H54 (cell line): ENCODE data around the gene IRGC.

Source experiments
- DNase-seq: peaks from one replicate; pipeline ENCODE4 v3.0.0; 2011; ENCODE audit warnings: low spot score, mixed read lengths; ENCODE audit not compliant: insufficient read length
- FAIRE-seq: peaks from 3 replicates; lab custom pipeline; 2011; peaks lifted over from hg19 to GRCh38; lab: Jason Lieb, UNC
- POLR2A ChIP-seq: IDR thresholded peaks from 2 replicates; pipeline ENCODE4 v1.6.1; 2011; ENCODE audit warnings: low read depth, mild to moderate bottlenecking, low read length

The IRGC gene

GRCh38 chr19:43724896-43725295 lies 9.0 kb downstream of the IRGC start:
- FAIRE-seq (no peak), DNase-seq (no peak)
- TF ChIP-seq POLR2A = no peak

- TF ChIP-seq POLR2A = no peak
- FAIRE-seq (no peak), DNase-seq (no peak)
These were observed 9.6 kb downstream of the IRGC start for GRCh38 chr19:43725468-43725867.

- DNase-seq = no peak
- no peak for TF ChIP-seq POLR2A
- FAIRE-seq = no peak
These were observed 11.1 kb downstream of the IRGC start for GRCh38 chr19:43726736-43727592.

- no peak for FAIRE-seq
- no peak for DNase-seq
- TF ChIP-seq POLR2A = no peak
These were observed 11.6 kb downstream of the IRGC start for GRCh38 chr19:43727593-43727853.

- FAIRE-seq = no peak
- no peak for DNase-seq
- no peak for TF ChIP-seq POLR2A
These were observed 14.0 kb downstream of the IRGC start for GRCh38 chr19:43729919-43730318.

- no peak for TF ChIP-seq POLR2A
- no peak for FAIRE-seq
- no peak for DNase-seq
These were observed 15.5 kb downstream of the IRGC start for GRCh38 chr19:43731346-43731745.

- no peak for TF ChIP-seq POLR2A
- FAIRE-seq = no peak
- DNase-seq = no peak
These were observed 16.0 kb downstream of the IRGC start for GRCh38 chr19:43731846-43732245.

GRCh38 chr19:43735013-43735412 lies 19.1 kb downstream of the IRGC start:
- no peak for TF ChIP-seq POLR2A
- no peak for FAIRE-seq

GRCh38 chr19:43735957-43736356 lies 20.1 kb downstream of the IRGC start:
- TF ChIP-seq POLR2A = no peak
- FAIRE-seq = no peak

More at GRCh38 chr19:43735013-43735412, 19.1 kb downstream of the IRGC start:
- no peak for DNase-seq

GRCh38 chr19:43738780-43739211 lies 22.9 kb downstream of the IRGC start:
- DNase-seq (no peak), FAIRE-seq (no peak)
- no peak for TF ChIP-seq POLR2A

More at GRCh38 chr19:43735957-43736356, 20.1 kb downstream of the IRGC start:
- no peak for DNase-seq

GRCh38 chr19:43739439-43740235 lies 23.8 kb downstream of the IRGC start:
- FAIRE-seq = no peak

GRCh38 chr19:43741075-43741825 lies 25.4 kb downstream of the IRGC start:
- FAIRE-seq (no peak), DNase-seq (no peak)
- TF ChIP-seq POLR2A = no peak

More at GRCh38 chr19:43739439-43740235, 23.8 kb downstream of the IRGC start:
- no peak for TF ChIP-seq POLR2A
- DNase-seq = no peak

GRCh38 chr19:43743059-43743458 lies 27.2 kb downstream of the IRGC start:
- FAIRE-seq = no peak
- DNase-seq = no peak
- no peak for TF ChIP-seq POLR2A
